Lung (tissue), 12 donors: Measurements from ENCODE around the gene KIF3C. TPM values are rescaled to one million over a fixed set of nuclear protein-coding genes. Genes with fewer than 3 reads are reported as not detected.

ENCODE experiments used
- ATAC-seq: fragments of 200-7000 bp; cut with Tn5 transposase; one replicate; pipeline ENCODE4 v1.9.1; 2020; ENCODE audit warnings: moderate number of reproducible peaks; ENCODE audit not compliant: insufficient read depth, low FRiP score
- DNase-seq, 3 donors: peaks; one replicate each; pipeline ENCODE4 v3.0.0-alpha.2; 2013 to 2017
- H3K27ac ChIP-seq, 2 donors: one replicate each; pipeline ENCODE4 v1.5.1; 2013; ENCODE audit warnings: mild to moderate bottlenecking in 2 of 2, moderate library complexity in 2 of 2, control low read depth in 1 of 2, inconsistent platforms in 1 of 2, low read depth in 1 of 2, low read length in 1 of 2
- H3K27me3 ChIP-seq, 3 donors: one replicate each; pipeline ENCODE4 v1.5.1; 2013; ENCODE audit warnings: low read length in 2 of 3; ENCODE audit not compliant: control insufficient read depth in 3 of 3, insufficient read depth in 3 of 3
- H3K36me3 ChIP-seq, 4 donors: one replicate each; pipeline ENCODE4 v1.5.1; 2013; ENCODE audit warnings: low read length in 4 of 4, mild to moderate bottlenecking in 1 of 4, moderate library complexity in 1 of 4; ENCODE audit not compliant: control insufficient read depth in 4 of 4, insufficient read depth in 4 of 4
- H3K4me1 ChIP-seq, 5 donors: one replicate each; pipeline ENCODE4 v1.5.1; 2013; ENCODE audit warnings: low read length in 5 of 5, mild to moderate bottlenecking in 2 of 5, moderate library complexity in 1 of 5; ENCODE audit not compliant: control insufficient read depth in 5 of 5, insufficient read depth in 5 of 5
- H3K4me3 ChIP-seq: one replicate; pipeline ENCODE4 v1.5.1; 2013; ENCODE audit warnings: mild to moderate bottlenecking, control low read depth, moderate library complexity
- H3K9ac ChIP-seq, 2 donors: one replicate each; pipeline ENCODE4 v1.5.1; 2013; ENCODE audit warnings: low read length in 2 of 2, control low read depth in 1 of 2; ENCODE audit not compliant: insufficient read depth in 1 of 2
- H3K9me3 ChIP-seq, 4 donors: one replicate each; pipeline ENCODE4 v1.5.1; 2013; ENCODE audit warnings: low read length in 3 of 4, mild to moderate bottlenecking in 1 of 4, moderate library complexity in 1 of 4; ENCODE audit not compliant: control insufficient read depth in 4 of 4, insufficient read depth in 3 of 4
- WGBS, 2 donors: extraction: QIAGEN DNeasy Blood & Tissue Kit; methylation state at CpG; one replicate each; pipeline ENCODE4 v1.1.7; 2013; 5-methylcytosine and 5-hydroxymethylcytosine counted together
- polyA plus RNA-seq, 2 donors: library from polyadenylated mRNA; stranded (reverse); fragments of 200-250 nt; gene quantifications; one replicate each; pipeline ENCODE4 v1.2.1, GENCODE V29; 2013
- total RNA-seq, 2 donors: library from RNA; depleted of rRNA in 1 of 2; stranded (reverse); fragments of >200 nt in 1 of 2; gene quantifications; one replicate each; pipeline ENCODE4 v1.2.1, GENCODE V29; 2014 to 2021
- TF ChIP-seq, protein P1 (sequence below): IDR thresholded peaks from 2 replicates; pipeline ENCODE4 v1.5.1; 2012; ENCODE audit warnings: mild to moderate bottlenecking; ENCODE audit errors: control extremely low read depth, extremely low read depth
- donor health status: control.
- donor health status: control.
- donor health status: Bipolar disorder and iron deficiency.
- donor health status: healthy.
- donor health status: DM: yes; HTN: yes; CAD: no.

The KIF3C gene
- total and polyA plus RNA-seq, 4 donors, result 1.1 to 6.2 (median 4.2) TPM

DNA sequence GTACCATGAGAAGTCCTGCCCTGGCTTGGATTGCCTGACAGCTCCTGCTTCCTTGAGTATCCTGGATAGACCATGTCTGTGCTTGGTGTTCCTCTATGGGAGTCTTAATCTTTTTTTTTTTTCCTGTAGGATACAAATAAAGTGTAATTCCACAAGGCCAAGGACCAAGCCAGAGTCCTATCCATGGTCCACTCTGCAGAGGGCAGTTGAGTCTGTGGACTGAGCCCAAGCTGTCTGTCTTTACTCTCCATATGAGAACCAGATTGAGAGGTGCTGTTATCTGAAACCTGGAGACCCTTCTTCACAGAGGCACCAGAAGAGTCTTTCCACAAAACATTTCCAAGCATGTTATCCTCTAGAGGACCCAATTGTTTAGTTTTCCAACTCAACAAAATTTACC lies 1.4 kb upstream of the KIF3C start:
- TF ChIP-seq, protein P1, sequence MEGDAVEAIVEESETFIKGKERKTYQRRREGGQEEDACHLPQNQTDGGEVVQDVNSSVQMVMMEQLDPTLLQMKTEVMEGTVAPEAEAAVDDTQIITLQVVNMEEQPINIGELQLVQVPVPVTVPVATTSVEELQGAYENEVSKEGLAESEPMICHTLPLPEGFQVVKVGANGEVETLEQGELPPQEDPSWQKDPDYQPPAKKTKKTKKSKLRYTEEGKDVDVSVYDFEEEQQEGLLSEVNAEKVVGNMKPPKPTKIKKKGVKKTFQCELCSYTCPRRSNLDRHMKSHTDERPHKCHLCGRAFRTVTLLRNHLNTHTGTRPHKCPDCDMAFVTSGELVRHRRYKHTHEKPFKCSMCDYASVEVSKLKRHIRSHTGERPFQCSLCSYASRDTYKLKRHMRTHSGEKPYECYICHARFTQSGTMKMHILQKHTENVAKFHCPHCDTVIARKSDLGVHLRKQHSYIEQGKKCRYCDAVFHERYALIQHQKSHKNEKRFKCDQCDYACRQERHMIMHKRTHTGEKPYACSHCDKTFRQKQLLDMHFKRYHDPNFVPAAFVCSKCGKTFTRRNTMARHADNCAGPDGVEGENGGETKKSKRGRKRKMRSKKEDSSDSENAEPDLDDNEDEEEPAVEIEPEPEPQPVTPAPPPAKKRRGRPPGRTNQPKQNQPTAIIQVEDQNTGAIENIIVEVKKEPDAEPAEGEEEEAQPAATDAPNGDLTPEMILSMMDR, result no peak
- DNase-seq, result no peak
- ATAC-seq, result no peak
- Histone ChIP-seq H3K4me3 (no peak overlapping the region), H3K4me1 (peaks cover 0 to 31% (median 12%) of the 10 kb centered on the region in 5 donors), H3K27ac (no peak overlapping the region), H3K27me3 (no peaks in the 10 kb centered on the region), H3K9ac (no peak overlapping the region), H3K36me3 (no peaks in the 10 kb centered on the region), H3K9me3 (no peaks in the 10 kb centered on the region)

DNA sequence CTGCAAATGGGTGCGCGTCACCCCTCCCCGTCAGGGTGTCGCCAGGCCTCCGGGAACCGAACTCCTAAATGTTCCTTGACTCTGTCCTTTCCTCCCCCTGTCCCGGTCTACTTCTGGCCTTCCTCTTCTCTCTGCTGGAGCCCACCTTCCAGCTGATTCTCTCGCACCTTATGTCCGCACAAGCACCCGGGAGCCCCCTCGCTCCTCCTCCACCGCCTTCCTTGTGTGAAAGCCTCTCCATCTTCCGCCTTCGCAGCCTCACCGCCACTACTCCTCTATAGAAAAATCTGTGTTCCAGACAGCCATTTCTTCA lies 627 bp upstream of the KIF3C start:
- WGBS, 2 donors, result 59 to 74% methylated on average over 15 of the region's 15 CpGs
- ATAC-seq, result no peak
- no peak for DNase-seq
- TF ChIP-seq, protein P1, result no peak
- Histone ChIP-seq H3K27me3 (no peaks in the 10 kb centered on the region), H3K36me3 (no peaks in the 10 kb centered on the region), H3K9me3 (no peaks in the 10 kb centered on the region), H3K27ac (peak overlapping the region in 1 of 2 donors; percentile 51), H3K9ac (peak overlapping the region in 1 of 2 donors; percentile 42), H3K4me1 (peaks cover 0 to 36% (median 12%) of the 10 kb centered on the region in 5 donors), H3K4me3 (peak overlapping the region; percentile 63)

DNA sequence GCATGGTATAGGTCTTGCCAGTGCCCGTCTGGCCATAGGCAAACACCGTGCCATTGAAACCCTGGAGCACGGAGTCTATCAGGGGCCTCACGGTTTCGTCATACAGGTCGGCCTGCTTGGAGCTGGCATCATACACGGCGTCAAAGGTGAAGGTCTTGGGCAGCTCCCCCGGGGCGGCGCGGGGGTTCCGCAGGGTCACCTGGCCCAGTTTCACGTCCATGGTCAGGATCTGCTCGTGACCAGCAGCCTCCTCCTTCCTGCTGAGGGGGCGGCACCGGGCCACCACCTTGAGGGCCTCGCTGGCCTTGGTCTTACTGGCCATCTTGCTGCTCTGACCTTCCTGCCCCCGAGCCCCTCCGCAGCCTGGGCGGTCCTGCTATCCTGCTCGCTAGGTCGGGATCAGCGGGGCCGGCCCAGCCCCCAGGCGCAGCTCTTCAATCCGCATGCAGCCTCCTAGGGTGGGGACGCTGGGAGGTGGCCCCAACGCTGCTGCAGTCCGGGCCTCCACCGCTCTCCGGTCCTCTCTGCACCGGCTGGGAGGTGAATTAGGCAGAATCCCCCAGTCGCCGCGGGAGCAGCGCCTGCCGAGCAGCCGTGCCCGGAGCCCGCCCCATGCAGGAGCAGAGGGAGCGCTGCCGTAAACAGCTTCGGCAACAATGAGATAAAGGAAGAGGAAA lies 563 bp downstream of the KIF3C start:
- TF ChIP-seq, protein P1, result no peak
- Histone ChIP-seq H3K36me3 (peaks cover 0 to 3% (median 0%) of the 10 kb centered on the region in 4 donors), H3K27me3 (no peaks in the 10 kb centered on the region), H3K4me3 (peak overlapping the region; percentile 63), H3K9ac (peak overlapping the region; percentile 1 to 37), H3K9me3 (no peaks in the 10 kb centered on the region), H3K4me1 (peaks cover 0 to 43% (median 12%) of the 10 kb centered on the region in 5 donors), H3K27ac (no peak overlapping the region)
- 15 to 22% methylated on average over 44 of the region's 44 CpGs for WGBS, 2 donors
- ATAC-seq (no peak), DNase-seq (peak in 1 of 3 donors; percentile 53)

DNA sequence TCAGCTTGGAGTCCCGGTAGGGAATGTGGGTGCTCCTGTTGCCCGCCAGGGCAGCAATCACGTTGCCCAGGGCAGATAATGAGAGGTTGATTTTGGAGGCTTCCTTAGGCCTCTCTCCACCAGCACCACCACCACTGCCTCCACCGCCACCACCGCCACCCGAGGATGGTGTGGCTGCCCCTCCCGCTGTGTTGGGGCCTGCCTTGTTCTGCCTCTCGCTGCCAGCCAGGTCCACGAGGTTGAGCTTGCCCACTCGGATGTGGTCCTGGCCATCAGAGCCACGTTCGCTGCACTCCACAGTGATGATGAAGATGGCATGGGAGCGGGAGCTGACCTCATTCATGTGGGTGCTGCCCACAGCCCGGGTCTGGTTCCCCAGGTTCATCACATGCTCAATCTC lies 1.3 kb downstream of the KIF3C start:
- no peak for ATAC-seq
- Histone ChIP-seq H3K4me3 (no peak overlapping the region), H3K9me3 (no peaks in the 10 kb centered on the region), H3K27me3 (no peaks in the 10 kb centered on the region), H3K27ac (no peak overlapping the region), H3K4me1 (peaks cover 0 to 43% (median 12%) of the 10 kb centered on the region in 5 donors), H3K9ac (no peak overlapping the region), H3K36me3 (peaks cover 0 to 5% (median 0%) of the 10 kb centered on the region in 4 donors)
- TF ChIP-seq, protein P1, result no peak
- 94 to 96% methylated on average over 14 of the region's 14 CpGs for WGBS, 2 donors
- DNase-seq, result no peak
